ENCODE measurements around the gene HOOK2. TPM values are rescaled to one million over a fixed set of nuclear protein-coding genes. Genes with fewer than 3 reads are reported as not detected.

HOOK2 gene
- total and polyA plus RNA-seq, 2 of the 4 experiments (the other 2 are of a cell fraction), result 7.5 to 21.6 TPM

- Histone ChIP-seq H4K91ac (ENCODE audit: insufficient read depth, low read depth, low read length) (no peak overlapping the region), H3K4me1 (ENCODE audit: control insufficient read depth, insufficient read depth, low read length) (peaks cover 4% of the 10 kb centered on the region), H3K4ac (ENCODE audit: low read depth, low read length) (peak overlapping the region; percentile 41), H3K27ac (ENCODE audit: insufficient read depth, low read length) (peak overlapping the region; percentile 85; the same call in 1 of the 2 replicates), H2AK9ac (replicated peaks; ENCODE audit: low read depth, low read length, poor library complexity) (peak overlapping the region; percentile 100), H3K36me3 (ENCODE audit: control insufficient read depth, insufficient read depth, low read length) (peaks cover 25% of the 10 kb centered on the region), H2BK15ac (ENCODE audit: low read depth, low read length) (no peak overlapping the region), H4K8ac (ENCODE audit: low read depth in 2 of 2, low read length in 2 of 2) (peak overlapping the region; percentile 18 to 95; a peak in 2 of 4 replicates), H3K18ac (ENCODE audit: low read depth, low read length) (no peak overlapping the region), H4K20me1 (ENCODE audit: insufficient read depth, low read length) (peaks cover 15% of the 10 kb centered on the region), H3K23ac (ENCODE audit: low read depth, low read length) (peak overlapping the region; percentile 78), H3K79me1 (ENCODE audit: low read depth in 1 of 2, low read length in 2 of 2) (peaks cover 22 to 72% of the 10 kb centered on the region in 2 experiments), H3K14ac (replicated peaks; ENCODE audit: low read depth, low read length) (peak overlapping the region; percentile 90; the same call in 1 of the 2 replicates), H3K9ac (ENCODE audit: low read depth, low read length) (peak overlapping the region; percentile 92), H3K4me2 (ENCODE audit: low read depth, low read length) (peak overlapping the region; percentile 99), H3K9me1 (ENCODE audit: insufficient read depth, low read length) (peaks cover 10% of the 10 kb centered on the region; the same call in 1 of the 2 replicates), H2AK5ac (ENCODE audit: low read depth, low read length) (peak overlapping the region; percentile 20; the same call in 1 of the 2 replicates), H3K56ac (ENCODE audit: extremely low read depth, insufficient read depth, low read length) (peak overlapping the region; percentile 66; the same call in 1 of the 2 replicates), H2BK5ac (ENCODE audit: low read depth, low read length, poor library complexity, severe bottlenecking) (no peak overlapping the region), H3K4me3 (ENCODE audit: insufficient read depth, low read depth, low read length) (peak overlapping the region; percentile 91; the same call in 1 of the 2 replicates), H4K5ac (ENCODE audit: low read depth, low read length) (no peak overlapping the region), H3K27me3 (ENCODE audit: control insufficient read depth, insufficient read depth, low read length) (no peaks in the 10 kb centered on the region), H2AFZ (replicated peaks; ENCODE audit: low read length, poor library complexity) (no peak overlapping the region), H2BK20ac (ENCODE audit: low read depth, low read length) (no peak overlapping the region), H2BK120ac (ENCODE audit: low read depth, low read length) (no peak overlapping the region), H3K9me3 (ENCODE audit: control insufficient read depth, insufficient read depth, low read length) (no peaks in the 10 kb centered on the region)
- WGBS, 2 experiments (ENCODE audit: extremely low coverage in 2 of 2, insufficient read length in 1 of 2), result no CpG with 5 or more reads among the region's 10 CpGs
- ChIA-PET POLR2A (ENCODE audit: unreplicated experiment) (no interaction called here), CTCF (no interaction called here)
- in situ Hi-C loops (cut with MboI; ENCODE audit: low sequenced_read_pairs), result no loop called here
- ATAC-seq (ENCODE audit: low read depth) (no peak), DNase-seq (no peak)
- intact Hi-C loops (cut with micrococcal nuclease), result no loop called here
- dilution Hi-C loops (cut with HindIII; ENCODE audit: low sequenced_read_pairs, unreplicated experiment), result no loop called here
- BruUV-seq (replicated peaks), result no TSS peak
- no peak for TF ChIP-seq NFE2L2 (IDR thresholded peaks at IDR 0.05; ENCODE audit: low read depth, low read length)
- no peak for TF ChIP-seq POLR2A (IDR thresholded peaks at IDR 0.05; ENCODE audit: low read depth, low read length)
- TF ChIP-seq RCOR1 (IDR thresholded peaks at IDR 0.05; ENCODE audit: insufficient replicate concordance, low read length), result no peak
Observed at GRCh38 chr19:12720296-12720695, 55.1 kb downstream of the HOOK2 start.
